ENCODE measurements around the gene SLC15A1. TPM values are rescaled to one million over a fixed set of nuclear protein-coding genes. Genes with fewer than 3 reads are reported as not detected.
A peak's percentile ranks its signal among the peaks of the same experiment; 100 is the strongest.
"Not testable (repeated sequence)": the region's sequence is repeated elsewhere in the genome, so short reads cannot be mapped to it uniquely, and the experiment has no call there.

Gene SLC15A1
- polyA plus RNA-seq, 2 donors, result 0.46 to 2.2 TPM

DNA sequence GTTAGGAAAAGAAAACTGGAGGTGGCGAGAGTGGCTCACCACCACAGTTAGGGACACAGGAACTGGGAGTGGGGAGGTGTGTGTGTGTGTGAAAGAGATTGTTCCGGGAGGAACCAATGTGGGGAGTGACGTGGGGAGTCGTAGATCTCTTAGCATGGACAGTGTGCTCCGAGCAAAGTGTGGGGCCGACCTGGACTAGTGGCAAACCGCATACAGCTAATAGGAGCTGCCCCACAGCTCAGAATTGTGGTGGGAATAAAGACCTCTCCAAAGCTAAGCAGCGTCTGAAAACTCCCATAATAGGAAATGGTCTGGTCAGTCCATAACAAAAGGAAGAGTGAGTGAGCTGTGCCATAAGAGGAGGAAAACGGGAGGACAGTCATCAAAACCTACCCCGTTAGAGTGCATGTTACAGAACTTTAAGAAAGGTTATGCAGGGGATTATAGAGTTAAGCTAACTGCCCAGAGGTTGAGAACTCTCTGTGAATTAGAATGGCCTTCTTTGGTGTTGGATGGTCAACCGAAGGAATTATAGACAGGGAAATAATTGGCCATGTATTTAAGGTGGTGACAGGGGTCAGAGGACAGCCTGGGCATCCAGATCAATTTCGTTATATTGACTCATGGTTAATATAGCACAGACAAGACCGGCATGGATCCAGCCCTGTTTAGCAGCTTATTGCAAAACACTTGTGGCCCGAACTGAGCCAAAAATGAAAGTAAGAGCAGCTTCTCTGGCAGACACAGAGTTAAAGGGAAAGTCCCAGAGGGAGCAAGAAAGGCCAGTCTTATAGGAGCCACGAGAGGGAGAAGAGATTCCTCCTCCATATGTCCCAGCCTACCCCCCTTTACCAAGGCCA is 8.9 kb upstream of the SLC15A1 start:
- no peaks in the 10 kb centered on the region for H3K27me3 ChIP-seq (ENCODE audit: control insufficient read depth in 1 of 2, insufficient read depth in 2 of 2, low read length in 2 of 2)
- no peaks in the 10 kb centered on the region for H3K4me1 ChIP-seq (ENCODE audit: control insufficient read depth in 2 of 2, insufficient read depth in 2 of 2, low read length in 1 of 2)
- H3K9me3 ChIP-seq (ENCODE audit: control insufficient read depth in 2 of 2, insufficient read depth in 1 of 2, low read depth in 1 of 2, low read length in 1 of 2), result no peaks in the 10 kb centered on the region
- H3K27ac ChIP-seq (ENCODE audit: low read depth in 2 of 2, low read length in 1 of 2), result no peak overlapping the region
- H3K4me3 ChIP-seq (ENCODE audit: low read depth in 1 of 2, low read length in 2 of 2), result peak overlapping the region; percentile 33
- no peaks in the 10 kb centered on the region for H3K36me3 ChIP-seq (ENCODE audit: control insufficient read depth in 2 of 2, insufficient read depth in 2 of 2, low read length in 1 of 2)
- 66 to 67% methylated on average over 15 of the region's 15 CpGs for WGBS, 2 donors

- Histone ChIP-seq H3K27me3 (ENCODE audit: control insufficient read depth in 1 of 2, insufficient read depth in 2 of 2, low read length in 2 of 2) (peaks cover 0 to 12% of the 10 kb centered on the region in 2 donors), H3K27ac (ENCODE audit: low read depth in 2 of 2, low read length in 1 of 2) (no peak overlapping the region)
Observed at GRCh38 chr13:98755729-98756128, 3.3 kb upstream of the SLC15A1 start.

DNA sequence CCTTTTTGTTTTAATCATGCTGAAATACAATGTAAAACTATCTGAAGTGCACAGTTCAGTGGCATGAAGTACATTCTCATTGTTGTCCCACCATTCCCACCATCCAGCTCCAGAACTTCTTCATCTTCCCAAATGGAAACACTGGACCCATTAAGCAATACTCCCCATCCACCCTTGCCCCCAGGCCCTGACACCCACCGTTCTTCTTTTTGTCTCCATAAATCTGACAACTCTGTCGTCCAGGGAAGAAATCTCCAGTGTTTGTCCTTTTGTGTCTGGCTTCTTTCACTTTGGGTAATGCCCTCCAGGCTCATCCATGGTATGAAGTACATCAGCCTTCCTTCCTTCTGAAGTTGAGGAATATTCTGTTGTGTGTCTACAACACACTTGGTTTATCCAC is 2.6 kb upstream of the SLC15A1 start:
- no peak overlapping the region for H3K27ac ChIP-seq (ENCODE audit: low read depth in 2 of 2, low read length in 1 of 2)
- H3K4me3 ChIP-seq (ENCODE audit: low read depth in 1 of 2, low read length in 2 of 2), result no peak overlapping the region
- H3K9me3 ChIP-seq (ENCODE audit: control insufficient read depth in 2 of 2, insufficient read depth in 1 of 2, low read depth in 1 of 2, low read length in 1 of 2), result peaks cover 0 to 8% of the 10 kb centered on the region in 2 donors
- H3K4me1 ChIP-seq (ENCODE audit: control insufficient read depth in 2 of 2, insufficient read depth in 2 of 2, low read length in 1 of 2), result peaks cover 0 to 7% of the 10 kb centered on the region in 2 donors
- H3K27me3 ChIP-seq (ENCODE audit: control insufficient read depth in 1 of 2, insufficient read depth in 2 of 2, low read length in 2 of 2), result peaks cover 0 to 12% of the 10 kb centered on the region in 2 donors
- 74 to 78% methylated on average over 2 of the region's 2 CpGs for WGBS, 2 donors
- H3K36me3 ChIP-seq (ENCODE audit: control insufficient read depth in 2 of 2, insufficient read depth in 2 of 2, low read length in 1 of 2), result no peaks in the 10 kb centered on the region

More at GRCh38 chr13:98755729-98756128, 3.3 kb upstream of the SLC15A1 start:
- no peak overlapping the region for H3K4me3 ChIP-seq (ENCODE audit: low read depth in 1 of 2, low read length in 2 of 2)
- WGBS, 2 donors, result 80 to 84% methylated on average over 9 of the region's 9 CpGs
- H3K9me3 ChIP-seq (ENCODE audit: control insufficient read depth in 2 of 2, insufficient read depth in 1 of 2, low read depth in 1 of 2, low read length in 1 of 2), result peaks cover 0 to 8% of the 10 kb centered on the region in 2 donors
- peaks cover 0 to 7% of the 10 kb centered on the region in 2 donors for H3K4me1 ChIP-seq (ENCODE audit: control insufficient read depth in 2 of 2, insufficient read depth in 2 of 2, low read length in 1 of 2)
- no peaks in the 10 kb centered on the region for H3K36me3 ChIP-seq (ENCODE audit: control insufficient read depth in 2 of 2, insufficient read depth in 2 of 2, low read length in 1 of 2)

DNA sequence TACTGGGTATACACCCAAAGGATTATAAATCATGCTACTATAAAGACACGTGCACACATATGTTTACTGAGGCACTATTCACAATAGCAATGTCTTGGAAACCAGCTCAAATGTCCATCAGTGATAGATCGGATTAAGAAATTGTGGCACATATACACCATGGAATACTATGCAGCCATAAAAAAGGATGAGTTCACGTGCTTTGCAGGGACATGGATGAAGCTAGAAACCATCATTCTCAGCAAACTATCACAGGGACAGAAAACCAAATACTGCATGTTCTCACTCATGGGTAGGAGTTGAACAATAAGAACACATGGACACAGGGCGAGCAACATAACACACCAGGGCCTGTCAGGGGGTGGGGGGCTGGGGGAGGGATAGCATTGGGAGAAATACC is 2.0 kb upstream of the SLC15A1 start:
- H3K27me3 ChIP-seq (ENCODE audit: control insufficient read depth in 1 of 2, insufficient read depth in 2 of 2, low read length in 2 of 2), result peaks cover 0 to 12% of the 10 kb centered on the region in 2 donors
- not testable (repeated sequence) for H3K36me3 ChIP-seq (ENCODE audit: control insufficient read depth in 2 of 2, insufficient read depth in 2 of 2, low read length in 1 of 2); H3K4me3 ChIP-seq (ENCODE audit: low read depth in 1 of 2, low read length in 2 of 2); H3K27ac ChIP-seq (ENCODE audit: low read depth in 2 of 2, low read length in 1 of 2); H3K9me3 ChIP-seq (ENCODE audit: control insufficient read depth in 2 of 2, insufficient read depth in 1 of 2, low read depth in 1 of 2, low read length in 1 of 2); H3K4me1 ChIP-seq (ENCODE audit: control insufficient read depth in 2 of 2, insufficient read depth in 2 of 2, low read length in 1 of 2)
- 91 to 95% methylated on average over 4 of the region's 4 CpGs for WGBS, 2 donors

- no peak overlapping the region for H3K27ac ChIP-seq (ENCODE audit: low read depth in 2 of 2, low read length in 1 of 2)
- no peaks in the 10 kb centered on the region for H3K36me3 ChIP-seq (ENCODE audit: control insufficient read depth in 2 of 2, insufficient read depth in 2 of 2, low read length in 1 of 2)
- peak overlapping the region; percentile 25 to 41 for H3K4me3 ChIP-seq (ENCODE audit: low read depth in 1 of 2, low read length in 2 of 2)
- 2 to 3% methylated on average over 36 of the region's 36 CpGs for WGBS, 2 donors
- H3K9me3 ChIP-seq (ENCODE audit: control insufficient read depth in 2 of 2, insufficient read depth in 1 of 2, low read depth in 1 of 2, low read length in 1 of 2), result peaks cover 0 to 8% of the 10 kb centered on the region in 2 donors
- peaks cover 0 to 7% of the 10 kb centered on the region in 2 donors for H3K4me1 ChIP-seq (ENCODE audit: control insufficient read depth in 2 of 2, insufficient read depth in 2 of 2, low read length in 1 of 2)
- peaks cover 0 to 12% of the 10 kb centered on the region in 2 donors for H3K27me3 ChIP-seq (ENCODE audit: control insufficient read depth in 1 of 2, insufficient read depth in 2 of 2, low read length in 2 of 2)
Observed at GRCh38 chr13:98751861-98752466, 508 bp downstream of the SLC15A1 start.

- Histone ChIP-seq H3K27me3 (ENCODE audit: control insufficient read depth in 1 of 2, insufficient read depth in 2 of 2, low read length in 2 of 2) (peaks cover 0 to 12% of the 10 kb centered on the region in 2 donors), H3K9me3 (ENCODE audit: control insufficient read depth in 2 of 2, insufficient read depth in 1 of 2, low read depth in 1 of 2, low read length in 1 of 2) (peaks cover 0 to 8% of the 10 kb centered on the region in 2 donors), H3K36me3 (ENCODE audit: control insufficient read depth in 2 of 2, insufficient read depth in 2 of 2, low read length in 1 of 2) (no peaks in the 10 kb centered on the region), H3K27ac (ENCODE audit: low read depth in 2 of 2, low read length in 1 of 2) (no peak overlapping the region), H3K4me1 (ENCODE audit: control insufficient read depth in 2 of 2, insufficient read depth in 2 of 2, low read length in 1 of 2) (peaks cover 0 to 7% of the 10 kb centered on the region in 2 donors), H3K4me3 (ENCODE audit: low read depth in 1 of 2, low read length in 2 of 2) (no peak overlapping the region)
- WGBS, 2 donors, result 48 to 49% methylated on average over 8 of the region's 8 CpGs
Observed at GRCh38 chr13:98751367-98751782, 1.1 kb downstream of the SLC15A1 start.

- WGBS, 2 donors, result 62 to 76% methylated on average over 3 of the region's 3 CpGs
- Histone ChIP-seq H3K27ac (ENCODE audit: low read depth in 2 of 2, low read length in 1 of 2) (no peak overlapping the region), H3K4me3 (ENCODE audit: low read depth in 1 of 2, low read length in 2 of 2) (no peak overlapping the region), H3K36me3 (ENCODE audit: control insufficient read depth in 2 of 2, insufficient read depth in 2 of 2, low read length in 1 of 2) (no peaks in the 10 kb centered on the region), H3K27me3 (ENCODE audit: control insufficient read depth in 1 of 2, insufficient read depth in 2 of 2, low read length in 2 of 2) (peaks cover 0 to 12% of the 10 kb centered on the region in 2 donors), H3K4me1 (ENCODE audit: control insufficient read depth in 2 of 2, insufficient read depth in 2 of 2, low read length in 1 of 2) (peaks cover 0 to 7% of the 10 kb centered on the region in 2 donors), H3K9me3 (ENCODE audit: control insufficient read depth in 2 of 2, insufficient read depth in 1 of 2, low read depth in 1 of 2, low read length in 1 of 2) (peaks cover 0 to 8% of the 10 kb centered on the region in 2 donors)
Observed at GRCh38 chr13:98749501-98749900, 3.0 kb downstream of the SLC15A1 start.

DNA sequence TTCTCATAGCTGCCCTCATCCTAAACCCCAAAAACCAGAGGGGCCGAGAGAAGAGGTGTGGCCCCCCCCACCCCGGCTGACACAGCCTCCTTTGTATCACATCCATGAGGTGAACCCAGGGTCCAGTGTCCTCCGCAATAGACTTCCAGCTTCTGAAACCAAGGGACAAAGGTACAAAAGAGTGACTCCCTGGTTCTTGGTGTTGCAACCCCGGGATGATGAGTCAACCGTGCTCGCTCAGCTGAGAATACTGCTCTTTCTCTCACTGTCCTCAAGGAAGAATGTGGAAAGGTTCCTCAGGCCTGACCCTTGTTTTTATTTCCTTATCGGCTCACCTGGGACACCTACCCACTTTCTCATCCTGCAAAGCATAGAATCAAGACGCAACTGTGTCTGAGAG is 5.5 kb downstream of the SLC15A1 start:
- H3K36me3 ChIP-seq (ENCODE audit: control insufficient read depth in 2 of 2, insufficient read depth in 2 of 2, low read length in 1 of 2), result no peaks in the 10 kb centered on the region
- peaks cover 0 to under 1% of the 10 kb centered on the region in 2 donors for H3K27me3 ChIP-seq (ENCODE audit: control insufficient read depth in 1 of 2, insufficient read depth in 2 of 2, low read length in 2 of 2)
- no peak overlapping the region for H3K4me3 ChIP-seq (ENCODE audit: low read depth in 1 of 2, low read length in 2 of 2)
- H3K4me1 ChIP-seq (ENCODE audit: control insufficient read depth in 2 of 2, insufficient read depth in 2 of 2, low read length in 1 of 2), result peaks cover 0 to under 1% of the 10 kb centered on the region in 2 donors
- peaks cover 0 to under 1% of the 10 kb centered on the region in 2 donors for H3K9me3 ChIP-seq (ENCODE audit: control insufficient read depth in 2 of 2, insufficient read depth in 1 of 2, low read depth in 1 of 2, low read length in 1 of 2)
- H3K27ac ChIP-seq (ENCODE audit: low read depth in 2 of 2, low read length in 1 of 2), result no peak overlapping the region
- 88 to 90% methylated on average over 8 of the region's 8 CpGs for WGBS, 2 donors

DNA sequence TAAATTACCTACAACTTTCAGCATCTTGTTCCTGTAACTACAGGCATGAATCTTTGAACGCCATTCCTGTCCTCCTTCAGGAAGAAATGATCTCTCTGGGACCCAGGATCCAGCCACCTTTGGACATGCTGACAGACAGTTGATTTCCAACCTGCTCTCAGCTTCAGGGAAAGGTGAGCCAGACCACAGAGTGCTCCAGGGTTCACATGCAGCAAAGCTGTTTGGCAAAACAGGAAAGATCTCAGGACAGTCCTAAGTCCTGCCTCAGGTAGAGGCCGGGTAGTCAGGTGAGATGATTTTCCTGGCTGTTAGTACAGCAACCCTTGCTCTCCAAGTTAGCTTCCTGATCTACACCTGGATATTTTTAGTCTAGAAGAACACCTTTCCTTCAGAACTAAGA is 9.1 kb downstream of the SLC15A1 start:
- H3K27me3 ChIP-seq (ENCODE audit: control insufficient read depth in 1 of 2, insufficient read depth in 2 of 2, low read length in 2 of 2), result no peaks in the 10 kb centered on the region
- H3K9me3 ChIP-seq (ENCODE audit: control insufficient read depth in 2 of 2, insufficient read depth in 1 of 2, low read depth in 1 of 2, low read length in 1 of 2), result peaks cover 0 to 5% of the 10 kb centered on the region in 2 donors
- no peak overlapping the region for H3K4me3 ChIP-seq (ENCODE audit: low read depth in 1 of 2, low read length in 2 of 2)
- H3K27ac ChIP-seq (ENCODE audit: low read depth in 2 of 2, low read length in 1 of 2), result no peak overlapping the region
- no peaks in the 10 kb centered on the region for H3K4me1 ChIP-seq (ENCODE audit: control insufficient read depth in 2 of 2, insufficient read depth in 2 of 2, low read length in 1 of 2)
- no peaks in the 10 kb centered on the region for H3K36me3 ChIP-seq (ENCODE audit: control insufficient read depth in 2 of 2, insufficient read depth in 2 of 2, low read length in 1 of 2)
- 73 to 78% methylated on average over 2 of the region's 2 CpGs for WGBS, 2 donors
